Sigmoid colon (tissue), 7 donors: ENCODE results near the gene CDCA4. TPM values are rescaled to one million over a fixed set of nuclear protein-coding genes. Genes with fewer than 3 reads are reported as not detected.

Experiments
- DNase-seq: peaks from one replicate; pipeline ENCODE4 v3.0.0-alpha.2; 2019
- H3K27ac ChIP-seq, 4 donors: fragments of 200-600 bp; sonication (generic); one replicate each; pipeline ENCODE4 v1.5.1; 2016 to 2019; ENCODE audit warnings: mild to moderate bottlenecking in 1 of 4
- H3K27me3 ChIP-seq, 3 donors: fragments of 200-600 bp; sonication (generic); one replicate each; pipeline ENCODE4 v1.5.1; 2019; ENCODE audit warnings: mild to moderate bottlenecking in 1 of 3
- H3K36me3 ChIP-seq, 4 donors: fragments of 200-600 bp; sonication (generic); one replicate each; pipeline ENCODE4 v1.5.1; 2016 to 2019
- H3K4me1 ChIP-seq, 4 donors: fragments of 200-600 bp; sonication (generic); one replicate each; pipeline ENCODE4 v1.5.1; 2017 to 2019
- H3K4me3 ChIP-seq, 4 donors: fragments of 200-600 bp; sonication (generic); one replicate each; pipeline ENCODE4 v1.5.1; 2017 to 2019; ENCODE audit warnings: mild to moderate bottlenecking in 2 of 4, moderate library complexity in 1 of 4
- H3K9me3 ChIP-seq, 4 donors: fragments of 200-600 bp in 3 of 4; sonication (generic) in 3 of 4; one replicate each; pipeline versions ENCODE4 v1.5.1 to v1.6.1; 2013 to 2019
- CTCF ChIP-seq, 4 experiments: fragments of 450-650 bp in 3 of 4; fragments of 200-600 bp in 1 of 4; IDR thresholded peaks; one replicate each; pipeline ENCODE4 v1.5.1; 2016 to 2019; ENCODE audit warnings: antibody characterized with exemption in 4 of 4, mild to moderate bottlenecking in 3 of 4, moderate library complexity in 2 of 4
- EP300 ChIP-seq, 4 donors: sonication (generic); formaldehyde crosslinking; IDR thresholded peaks; one replicate each; pipeline ENCODE4 v1.6.1; 2017; ENCODE audit warnings: antibody characterized with exemption in 4 of 4
- POLR2A ChIP-seq, 2 donors: fragments of 450-650 bp; IDR thresholded peaks; one replicate each; pipeline ENCODE4 v1.6.1; 2016; ENCODE audit warnings: antibody characterized with exemption in 2 of 2, mild to moderate bottlenecking in 2 of 2, moderate library complexity in 2 of 2
- POLR2AphosphoS5 ChIP-seq, 4 donors: sonication (generic); formaldehyde crosslinking; IDR thresholded peaks; one replicate each; pipeline ENCODE4 v1.6.1; 2017; ENCODE audit warnings: antibody characterized with exemption in 4 of 4
- WGBS, 2 donors: extraction: QIAGEN DNeasy Blood & Tissue Kit; methylation state at CpG; one replicate each; pipeline ENCODE4 v1.1.7; 2013; 5-methylcytosine and 5-hydroxymethylcytosine counted together
- intact Hi-C: fragments of 100-400 bp; cut with DNase I; formaldehyde crosslinking; loops from one replicate; pipeline ENCODE4 v1.15.1; 2023
- polyA plus RNA-seq, 3 donors: library from polyadenylated mRNA; stranded (reverse); fragments of 200-250 nt; gene quantifications; one replicate each; pipeline ENCODE4 v1.2.3, GENCODE V29; 2013
- total RNA-seq, 4 donors: library from RNA; depleted of rRNA; stranded (reverse); fragments of >200 nt; gene quantifications; one replicate each; pipeline ENCODE4 v1.1.0, GENCODE V29; 2016
- donor health status: healthy with polysubstance abuse.
- donor health status: Bipolar disorder and iron deficiency.
- donor health status: healthy.

Gene CDCA4
- total and polyA plus RNA-seq, 7 donors = 2.4 to 11.3 (median 5.4) TPM

- no peaks in the 10 kb centered on the region for H3K27me3 ChIP-seq
- H3K9me3 ChIP-seq = no peaks in the 10 kb centered on the region
- WGBS, 2 donors = 37 to 81% methylated on average over 6 of the region's 6 CpGs
- H3K4me3 ChIP-seq = no peak overlapping the region
- intact Hi-C loops = no loop called here
- no peak for TF ChIP-seq EP300 (IDR thresholded peaks at IDR 0.05)
- TF ChIP-seq POLR2A (IDR thresholded peaks at IDR 0.05) = no peak
- TF ChIP-seq CTCF (IDR thresholded peaks at IDR 0.05) = no peak
- no peak for TF ChIP-seq POLR2AphosphoS5 (IDR thresholded peaks at IDR 0.05)
- H3K27ac ChIP-seq = no peak overlapping the region
- H3K4me1 ChIP-seq = peaks cover 0 to 54% (median 49%) of the 10 kb centered on the region in 4 donors
- DNase-seq = no peak
- H3K36me3 ChIP-seq = peaks cover 0 to 6% (median 2%) of the 10 kb centered on the region in 4 donors
Measured at GRCh38 chr14:105015905-105016304, 5.0 kb downstream of the CDCA4 start.

- WGBS, 2 donors = 78 to 83% methylated on average over 9 of the region's 9 CpGs
- Histone ChIP-seq H3K36me3 (peaks cover 0 to 8% (median 2%) of the 10 kb centered on the region in 4 donors), H3K4me3 (no peak overlapping the region), H3K4me1 (peaks cover 0 to 58% (median 50%) of the 10 kb centered on the region in 4 donors), H3K27me3 (no peaks in the 10 kb centered on the region), H3K9me3 (no peaks in the 10 kb centered on the region), H3K27ac (no peak overlapping the region)
- TF ChIP-seq EP300 (IDR thresholded peaks at IDR 0.05) (no peak), POLR2AphosphoS5 (IDR thresholded peaks at IDR 0.05) (no peak), CTCF (IDR thresholded peaks at IDR 0.05) (no peak), POLR2A (IDR thresholded peaks at IDR 0.05) (no peak)
- intact Hi-C loops = no loop called here
- no peak for DNase-seq
Measured at GRCh38 chr14:105015242-105015641, 5.6 kb downstream of the CDCA4 start.

GRCh38 chr14:105014631-105015030, 6.3 kb downstream of the CDCA4 start:
- no peak for DNase-seq
- Histone ChIP-seq H3K9me3 (no peaks in the 10 kb centered on the region), H3K27me3 (no peaks in the 10 kb centered on the region), H3K27ac (no peak overlapping the region), H3K4me3 (no peak overlapping the region), H3K36me3 (peaks cover 0 to 14% (median 2%) of the 10 kb centered on the region in 4 donors), H3K4me1 (peaks cover 0 to 55% (median 45%) of the 10 kb centered on the region in 4 donors)
- 61 to 70% methylated on average over 4 of the region's 4 CpGs for WGBS, 2 donors
- intact Hi-C loops = no loop called here
- TF ChIP-seq POLR2AphosphoS5 (IDR thresholded peaks at IDR 0.05) = no peak
- no peak for TF ChIP-seq CTCF (IDR thresholded peaks at IDR 0.05)
- no peak for TF ChIP-seq EP300 (IDR thresholded peaks at IDR 0.05)
- TF ChIP-seq POLR2A (IDR thresholded peaks at IDR 0.05) = no peak

GRCh38 chr14:105014032-105014431, 6.9 kb downstream of the CDCA4 start:
- TF ChIP-seq EP300 (IDR thresholded peaks at IDR 0.05) = no peak
- TF ChIP-seq CTCF (IDR thresholded peaks at IDR 0.05) = no peak
- no peak for TF ChIP-seq POLR2AphosphoS5 (IDR thresholded peaks at IDR 0.05)
- no peak for TF ChIP-seq POLR2A (IDR thresholded peaks at IDR 0.05)
- WGBS, 2 donors = 87 to 93% methylated on average over 9 of the region's 9 CpGs
- DNase-seq = no peak
- Histone ChIP-seq H3K27me3 (no peaks in the 10 kb centered on the region), H3K27ac (no peak overlapping the region), H3K4me1 (peaks cover 0 to 49% (median 39%) of the 10 kb centered on the region in 4 donors), H3K36me3 (peaks cover 0 to 15% (median 2%) of the 10 kb centered on the region in 4 donors), H3K4me3 (no peak overlapping the region), H3K9me3 (no peaks in the 10 kb centered on the region)
- intact Hi-C loops = no loop called here
